Esophagus muscularis mucosa (tissue), 3 donors: ENCODE measurements around the gene CFAP74.

ENCODE experiments used
- CTCF ChIP-seq, 3 experiments: fragments of 200-600 bp in 2 of 3; fragments of 450-650 bp in 1 of 3; sonication (generic) in 2 of 3; IDR thresholded peaks; one replicate each; pipeline ENCODE4 v1.5.1; 2017 to 2019; ENCODE audit warnings: antibody characterized with exemption in 3 of 3, mild to moderate bottlenecking in 2 of 3, moderate library complexity in 1 of 3
- POLR2A ChIP-seq: fragments of 450-650 bp; IDR thresholded peaks from one replicate; pipeline ENCODE4 v1.6.1; 2017; ENCODE audit warnings: antibody characterized with exemption, moderate library complexity, mild to moderate bottlenecking, low read depth

- TF ChIP-seq CTCF (IDR thresholded peaks at IDR 0.05) (no peak), POLR2A (no peak)
Observed at GRCh38 chr1:1917995-1918900, 85.3 kb downstream of the CFAP74 start.
